Adipocyte (in vitro differentiated cells): ENCODE measurements around the gene ANAPC13.

Experiments used
- DNase-seq: peaks from one replicate; pipeline ENCODE4 v3.0.0-alpha.2; 2015; ENCODE audit warnings: low read depth
- H3K27me3 ChIP-seq: replicated peaks from 2 replicates; pipeline ENCODE4 v1.7.0; 2013; ENCODE audit warnings: mild to moderate bottlenecking, low read length, moderate library complexity; ENCODE audit not compliant: control insufficient read depth, insufficient read depth
- H3K36me3 ChIP-seq: 2 replicates; pipeline ENCODE4 v1.7.0; 2013; ENCODE audit warnings: low read length, mild to moderate bottlenecking, moderate library complexity; ENCODE audit not compliant: control insufficient read depth, insufficient read depth, severe bottlenecking
- H3K4me1 ChIP-seq: 2 replicates; pipeline ENCODE4 v1.7.0; 2013; ENCODE audit warnings: mild to moderate bottlenecking, low read length, moderate library complexity; ENCODE audit not compliant: control insufficient read depth, insufficient read depth
- H3K4me3 ChIP-seq: 2 replicates; pipeline ENCODE4 v1.7.0; 2013; ENCODE audit warnings: mild to moderate bottlenecking, low read length, moderate library complexity
- H3K9ac ChIP-seq: 2 replicates; pipeline ENCODE4 v1.7.0; 2013; ENCODE audit warnings: mild to moderate bottlenecking, low read length, moderate library complexity
- H3K9me3 ChIP-seq: 2 replicates; pipeline ENCODE4 v1.7.0; 2013; ENCODE audit warnings: mild to moderate bottlenecking, low read length, moderate library complexity; ENCODE audit not compliant: control insufficient read depth

The ANAPC13 gene

GRCh38 chr3:134481166-134481565, 4.6 kb downstream of the ANAPC13 start:
- no peak overlapping the region for H3K9ac ChIP-seq
- peaks cover 55% of the 10 kb centered on the region for H3K4me1 ChIP-seq
- no peaks in the 10 kb centered on the region for H3K27me3 ChIP-seq
- no peak for DNase-seq
- H3K4me3 ChIP-seq: no peak overlapping the region
- H3K9me3 ChIP-seq: no peaks in the 10 kb centered on the region
- H3K36me3 ChIP-seq: peaks cover 57% of the 10 kb centered on the region

- peaks cover 55% of the 10 kb centered on the region for H3K4me1 ChIP-seq
- H3K27me3 ChIP-seq: no peaks in the 10 kb centered on the region
- peaks cover 57% of the 10 kb centered on the region for H3K36me3 ChIP-seq
- no peaks in the 10 kb centered on the region for H3K9me3 ChIP-seq
- no peak overlapping the region for H3K4me3 ChIP-seq
- no peak for DNase-seq
- peak overlapping the region; percentile 3 for H3K9ac ChIP-seq
Measured at GRCh38 chr3:134480546-134480945, 5.2 kb downstream of the ANAPC13 start.

- Histone ChIP-seq H3K4me3 (no peak overlapping the region), H3K4me1 (peaks cover 40% of the 10 kb centered on the region), H3K9ac (peak overlapping the region; percentile 62), H3K36me3 (peaks cover 57% of the 10 kb centered on the region), H3K27me3 (no peaks in the 10 kb centered on the region), H3K9me3 (no peaks in the 10 kb centered on the region)
- peak; percentile 35 for DNase-seq
Measured at GRCh38 chr3:134477938-134478337, 7.8 kb downstream of the ANAPC13 start.

GRCh38 chr3:134477002-134477401, 8.8 kb downstream of the ANAPC13 start:
- Histone ChIP-seq H3K36me3 (peaks cover 50% of the 10 kb centered on the region), H3K27me3 (no peaks in the 10 kb centered on the region), H3K9me3 (no peaks in the 10 kb centered on the region), H3K9ac (peak overlapping the region; percentile 62), H3K4me1 (peaks cover 36% of the 10 kb centered on the region), H3K4me3 (no peak overlapping the region)
- DNase-seq: no peak

GRCh38 chr3:134476306-134476705, 9.5 kb downstream of the ANAPC13 start:
- Histone ChIP-seq H3K9ac (no peak overlapping the region), H3K9me3 (no peaks in the 10 kb centered on the region), H3K36me3 (peaks cover 43% of the 10 kb centered on the region), H3K27me3 (no peaks in the 10 kb centered on the region), H3K4me1 (peaks cover 39% of the 10 kb centered on the region), H3K4me3 (no peak overlapping the region)
- DNase-seq: no peak

GRCh38 chr3:134474956-134475355, 10.8 kb downstream of the ANAPC13 start:
- H3K36me3 ChIP-seq: peaks cover 31% of the 10 kb centered on the region
- peaks cover 30% of the 10 kb centered on the region for H3K4me1 ChIP-seq
- no peaks in the 10 kb centered on the region for H3K27me3 ChIP-seq
- H3K4me3 ChIP-seq: no peak overlapping the region
- DNase-seq: no peak
- H3K9ac ChIP-seq: peak overlapping the region; percentile 7
- H3K9me3 ChIP-seq: no peaks in the 10 kb centered on the region

GRCh38 chr3:134473868-134474546, 11.8 kb downstream of the ANAPC13 start:
- no peak overlapping the region for H3K4me3 ChIP-seq
- DNase-seq: peak; percentile 97
- peaks cover 23% of the 10 kb centered on the region for H3K36me3 ChIP-seq
- H3K4me1 ChIP-seq: peaks cover 30% of the 10 kb centered on the region
- peak overlapping the region; percentile 81 for H3K9ac ChIP-seq
- H3K9me3 ChIP-seq: no peaks in the 10 kb centered on the region
- no peaks in the 10 kb centered on the region for H3K27me3 ChIP-seq

GRCh38 chr3:134472831-134473230, 13.0 kb downstream of the ANAPC13 start:
- peaks cover 35% of the 10 kb centered on the region for H3K4me1 ChIP-seq
- no peak for DNase-seq
- no peaks in the 10 kb centered on the region for H3K27me3 ChIP-seq
- no peaks in the 10 kb centered on the region for H3K9me3 ChIP-seq
- H3K4me3 ChIP-seq: no peak overlapping the region
- peak overlapping the region; percentile 81 for H3K9ac ChIP-seq
- H3K36me3 ChIP-seq: peaks cover 11% of the 10 kb centered on the region

- Histone ChIP-seq H3K27me3 (no peaks in the 10 kb centered on the region), H3K4me1 (peaks cover 26% of the 10 kb centered on the region), H3K9ac (no peak overlapping the region), H3K36me3 (peaks cover 2% of the 10 kb centered on the region), H3K4me3 (no peak overlapping the region), H3K9me3 (no peaks in the 10 kb centered on the region)
- no peak for DNase-seq
Measured at GRCh38 chr3:134471521-134472193, 14.1 kb downstream of the ANAPC13 start.

GRCh38 chr3:134468519-134468918, 17.3 kb downstream of the ANAPC13 start:
- H3K4me1 ChIP-seq: peaks cover 45% of the 10 kb centered on the region
- H3K27me3 ChIP-seq: no peaks in the 10 kb centered on the region
- no peaks in the 10 kb centered on the region for H3K36me3 ChIP-seq
- no peak overlapping the region for H3K4me3 ChIP-seq
- no peak overlapping the region for H3K9ac ChIP-seq
- DNase-seq: no peak
- H3K9me3 ChIP-seq: no peaks in the 10 kb centered on the region

- Histone ChIP-seq H3K9ac (no peak overlapping the region), H3K4me1 (peaks cover 59% of the 10 kb centered on the region), H3K9me3 (no peaks in the 10 kb centered on the region), H3K27me3 (no peaks in the 10 kb centered on the region), H3K4me3 (no peak overlapping the region), H3K36me3 (no peaks in the 10 kb centered on the region)
- no peak for DNase-seq
Measured at GRCh38 chr3:134466331-134466730, 19.5 kb downstream of the ANAPC13 start.
